Measurements from ENCODE around the gene CLK4. TPM values are rescaled to one million over a fixed set of nuclear protein-coding genes. Genes with fewer than 3 reads are reported as not detected.
A peak's percentile ranks its signal among the peaks of the same experiment; 100 is the strongest.

The CLK4 gene
- total RNA-seq, 2 donors from 2014 or later = 22.1 to 67.2 TPM

- Histone ChIP-seq H3K27ac (peak overlapping the region; percentile 55 to 74), H3K9me3 (peaks cover 7% of the 10 kb centered on the region), H3K27me3 (replicated peaks; ENCODE audit: insufficient read depth) (no peaks in the 10 kb centered on the region), H3K36me3 (no peaks in the 10 kb centered on the region), H3K4me1 (ENCODE audit: control insufficient read depth in 1 of 2, low read depth in 2 of 2) (peaks cover 0 to 24% of the 10 kb centered on the region in 2 donors), H3K4me3 (peak overlapping the region; percentile 80)
- TF ChIP-seq, protein P1, sequence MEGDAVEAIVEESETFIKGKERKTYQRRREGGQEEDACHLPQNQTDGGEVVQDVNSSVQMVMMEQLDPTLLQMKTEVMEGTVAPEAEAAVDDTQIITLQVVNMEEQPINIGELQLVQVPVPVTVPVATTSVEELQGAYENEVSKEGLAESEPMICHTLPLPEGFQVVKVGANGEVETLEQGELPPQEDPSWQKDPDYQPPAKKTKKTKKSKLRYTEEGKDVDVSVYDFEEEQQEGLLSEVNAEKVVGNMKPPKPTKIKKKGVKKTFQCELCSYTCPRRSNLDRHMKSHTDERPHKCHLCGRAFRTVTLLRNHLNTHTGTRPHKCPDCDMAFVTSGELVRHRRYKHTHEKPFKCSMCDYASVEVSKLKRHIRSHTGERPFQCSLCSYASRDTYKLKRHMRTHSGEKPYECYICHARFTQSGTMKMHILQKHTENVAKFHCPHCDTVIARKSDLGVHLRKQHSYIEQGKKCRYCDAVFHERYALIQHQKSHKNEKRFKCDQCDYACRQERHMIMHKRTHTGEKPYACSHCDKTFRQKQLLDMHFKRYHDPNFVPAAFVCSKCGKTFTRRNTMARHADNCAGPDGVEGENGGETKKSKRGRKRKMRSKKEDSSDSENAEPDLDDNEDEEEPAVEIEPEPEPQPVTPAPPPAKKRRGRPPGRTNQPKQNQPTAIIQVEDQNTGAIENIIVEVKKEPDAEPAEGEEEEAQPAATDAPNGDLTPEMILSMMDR (IDR thresholded peaks at IDR 0.05) = no peak
- DNase-seq (ENCODE audit: low spot score) (no peak), ATAC-seq (ENCODE audit: insufficient number of reproducible peaks, low FRiP score, low read depth) (peak; percentile 42)
These were observed 35.9 kb downstream of the CLK4 start for GRCh38 chr5:178590924-178591423.

DNA sequence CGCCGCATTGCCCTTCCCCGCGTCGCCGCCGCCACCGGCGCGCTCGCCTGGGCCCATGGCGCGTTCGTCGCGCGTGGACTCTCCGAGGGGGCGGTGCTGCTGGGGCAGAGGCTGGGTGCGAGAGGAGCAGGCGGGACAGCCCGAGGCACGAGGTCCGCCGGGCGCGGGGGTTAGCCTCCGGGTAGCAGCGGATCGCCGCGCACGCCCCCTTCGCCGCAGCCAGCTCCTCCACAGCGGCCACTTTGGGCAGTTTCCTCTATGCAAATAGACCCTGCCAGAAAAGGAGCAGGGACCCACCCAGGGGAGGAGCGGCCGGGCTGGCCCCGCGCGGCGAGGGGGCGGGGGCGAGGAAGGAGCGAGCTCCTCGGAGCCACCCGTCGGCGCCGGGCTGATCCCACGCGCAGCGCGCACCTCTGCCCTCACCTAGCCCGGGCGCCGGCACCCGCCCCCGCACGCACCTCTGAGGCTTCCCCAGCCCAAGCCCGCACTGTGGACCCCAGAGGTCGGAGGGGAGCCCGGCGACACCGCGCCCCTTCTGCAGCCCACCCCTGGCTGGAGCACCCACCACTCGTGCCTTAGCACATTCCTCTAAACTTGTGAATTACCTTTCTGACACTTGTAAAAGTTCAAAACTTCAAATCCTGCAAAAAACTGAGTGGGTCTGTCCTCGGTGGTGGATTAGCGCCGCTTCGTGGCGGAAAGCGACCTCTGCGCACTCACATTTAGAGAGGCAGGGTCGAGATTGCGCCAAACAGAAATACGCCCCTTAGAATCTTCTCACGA, 36.5 kb downstream of the CLK4 start, which contains the start of gene COL23A1:
Gene COL23A1, minus strand, starts transcription at position 253 of the 783 bp plus-strand sequence.
- peak; percentile 38 for ATAC-seq (ENCODE audit: insufficient number of reproducible peaks, low FRiP score, low read depth)
- peaks cover 0 to 24% of the 10 kb centered on the region in 2 donors for H3K4me1 ChIP-seq (ENCODE audit: control insufficient read depth in 1 of 2, low read depth in 2 of 2)
- TF ChIP-seq, protein P1 (IDR thresholded peaks at IDR 0.05) = peak; percentile 50
- no peaks in the 10 kb centered on the region for H3K27me3 ChIP-seq (replicated peaks; ENCODE audit: insufficient read depth)
- peak within 1 kb of the TSS; percentile 55 to 74 for H3K27ac ChIP-seq
- H3K36me3 ChIP-seq = no peaks in the 10 kb centered on the region
- peak within 1 kb of the TSS; percentile 80 for H3K4me3 ChIP-seq
- H3K9me3 ChIP-seq = peaks cover 5% of the 10 kb centered on the region
- DNase-seq (ENCODE audit: low spot score) = no peak

- TF ChIP-seq, protein P1 (IDR thresholded peaks at IDR 0.05) = no peak
- Histone ChIP-seq H3K27ac (no peak overlapping the region), H3K36me3 (no peaks in the 10 kb centered on the region), H3K4me3 (peak overlapping the region; percentile 80), H3K9me3 (no peaks in the 10 kb centered on the region), H3K4me1 (ENCODE audit: control insufficient read depth in 1 of 2, low read depth in 2 of 2) (peaks cover 0 to 24% of the 10 kb centered on the region in 2 donors), H3K27me3 (replicated peaks; ENCODE audit: insufficient read depth) (no peaks in the 10 kb centered on the region)
- ATAC-seq (ENCODE audit: insufficient number of reproducible peaks, low FRiP score, low read depth) (peak; percentile 37), DNase-seq (ENCODE audit: low spot score) (no peak)
These were observed 37.4 kb downstream of the CLK4 start for GRCh38 chr5:178589180-178590140.

DNA sequence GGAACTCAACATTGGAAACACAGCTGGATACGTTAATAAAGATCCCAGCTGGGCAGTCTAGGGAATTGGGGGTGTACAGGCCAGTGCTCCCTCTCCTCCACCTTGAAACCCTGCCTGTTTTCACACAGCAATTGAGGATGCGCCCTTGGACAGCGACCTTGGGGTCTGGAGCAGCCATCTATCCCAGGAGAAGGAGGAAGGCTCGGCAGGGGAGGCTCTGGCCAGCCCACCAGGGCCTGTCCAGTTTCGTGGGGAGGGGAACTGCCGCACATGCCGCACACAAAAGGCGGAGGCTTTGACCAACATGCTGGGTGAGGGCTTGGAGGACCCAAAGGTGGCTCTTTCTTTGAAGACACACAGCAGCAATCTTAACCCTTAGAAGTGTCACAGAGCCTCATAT, 38.1 kb downstream of the CLK4 start:
- Histone ChIP-seq H3K27ac (no peak overlapping the region), H3K36me3 (no peaks in the 10 kb centered on the region), H3K9me3 (no peaks in the 10 kb centered on the region), H3K4me3 (no peak overlapping the region), H3K4me1 (ENCODE audit: control insufficient read depth in 1 of 2, low read depth in 2 of 2) (peaks cover 0 to 24% of the 10 kb centered on the region in 2 donors), H3K27me3 (replicated peaks; ENCODE audit: insufficient read depth) (no peaks in the 10 kb centered on the region)
- TF ChIP-seq, protein P1 (IDR thresholded peaks at IDR 0.05) = no peak
- DNase-seq (ENCODE audit: low spot score) (no peak), ATAC-seq (ENCODE audit: insufficient number of reproducible peaks, low FRiP score, low read depth) (no peak)
